ENCODE measurements around the gene WDR72. TPM values are rescaled to one million over a fixed set of nuclear protein-coding genes. Genes with fewer than 3 reads are reported as not detected.

The WDR72 gene
- total and polyA plus RNA-seq, 2 of the 13 experiments (the other 11 are each of a cell fraction or from before 2014, with no cell fraction given): 0.21 to 0.60 TPM

- ChIA-PET POLR2A (no interaction called here), CTCF (ENCODE audit: low intra/inter-chr PET ratio, low total read pairs) (no interaction called here)
- no peak for ATAC-seq
- Histone ChIP-seq H3K36me3 (replicated peaks in 1 of 2; ENCODE audit: control insufficient read depth in 1 of 2, insufficient read depth in 2 of 2, low read length in 2 of 2) (no peaks in the 10 kb centered on the region), H3K9ac (ENCODE audit: insufficient read depth, low read depth, low read length) (no peak overlapping the region), H2AFZ (ENCODE audit: low read length) (no peak overlapping the region), H3K27ac (ENCODE audit: extremely low read length, insufficient read depth, low read length) (no peak overlapping the region), H4K20me1 (ENCODE audit: insufficient read depth, low read length) (no peaks in the 10 kb centered on the region), H3K9me3 (ENCODE audit: low read length) (no peaks in the 10 kb centered on the region), H3K27me3 (ENCODE audit: control insufficient read depth in 1 of 2, insufficient read depth in 2 of 2, low read length in 2 of 2) (no peaks in the 10 kb centered on the region), H3K4me3 (replicated peaks in 1 of 3; ENCODE audit: insufficient read depth in 1 of 3, low read depth in 2 of 3, low read length in 3 of 3) (no peak overlapping the region), H3K4me2 (ENCODE audit: low read depth, low read length) (no peak overlapping the region), H3K4me1 (ENCODE audit: insufficient read depth, low read length) (no peaks in the 10 kb centered on the region), H3K79me2 (ENCODE audit: insufficient read depth, low read length) (no peaks in the 10 kb centered on the region)
- FAIRE-seq: no peak
- in situ Hi-C loops (cut with HindIII; ENCODE audit: extremely low pct_ligation_motif_present, low pct_unique_long_range_greater_than_20kb): no loop called here
- 33% methylated on average over 5 of the region's 5 CpGs for WGBS (ENCODE audit: low lambda C conversion rate)
- no TSS peak for BruUV-seq (replicated peaks)
- intact Hi-C loops (cut with micrococcal nuclease; ENCODE audit: unreplicated experiment): loop anchor here (1.0 kb wide), 1 partner anchor 30 kb away; no protein-coding TSS in a partner anchor
- DNase-seq (ENCODE audit: low spot score): no peak
- TF ChIP-seq FOXK2 (IDR thresholded peaks at IDR 0.05) (no peak), ZNF646 (CRISPR knock-in tag; IDR thresholded peaks at IDR 0.05) (no peak), MAFK (conservative IDR thresholded peaks at IDR 0.05 in 1 of 2, IDR thresholded peaks at IDR 0.05 in 1 of 2; ENCODE audit: low read length in 2 of 2) (no peak), FIP1L1 (IDR thresholded peaks at IDR 0.05; ENCODE audit: borderline replicate concordance, insufficient read depth, low read depth, low read length) (no peak), EZH2 (conservative IDR thresholded peaks at IDR 0.05; ENCODE audit: low read depth, low read length) (no peak), ZNF276 (CRISPR knock-in tag; IDR thresholded peaks at IDR 0.05; ENCODE audit: low read depth) (no peak), CBX1 (IDR thresholded peaks at IDR 0.05; ENCODE audit: low read depth) (no peak), U2AF2 (IDR thresholded peaks at IDR 0.05; ENCODE audit: low read depth, low read length) (no peak), ZNF75D (CRISPR knock-in tag; IDR thresholded peaks at IDR 0.05; ENCODE audit: borderline replicate concordance) (no peak), MAFG (CRISPR knock-in tag; IDR thresholded peaks at IDR 0.05) (no peak), RFXANK (CRISPR knock-in tag; IDR thresholded peaks at IDR 0.05) (no peak), ZNF652 (CRISPR knock-in tag; IDR thresholded peaks at IDR 0.05; ENCODE audit: borderline replicate concordance, low read depth) (no peak), ZNF660 (CRISPR knock-in tag; IDR thresholded peaks at IDR 0.05; ENCODE audit: borderline replicate concordance, low read depth) (no peak), ATM (IDR thresholded peaks at IDR 0.05; ENCODE audit: borderline replicate concordance) (no peak), ZNF780A (CRISPR knock-in tag; IDR thresholded peaks at IDR 0.05) (no peak), RFX3 (CRISPR knock-in tag; IDR thresholded peaks at IDR 0.05) (no peak)
Observed at GRCh38 chr15:53681056-53681455, 78.4 kb downstream of the WDR72 start.

Measured in HepG2 (cell line).